Osteocyte (in vitro differentiated cells): ENCODE results near the gene SUN3. TPM values are rescaled to one million over a fixed set of nuclear protein-coding genes. Genes with fewer than 3 reads are reported as not detected.
A peak's percentile ranks its signal among the peaks of the same experiment; 100 is the strongest.

Experiments
- DNase-seq: peaks from one replicate; pipeline ENCODE4 v3.0.0; 2021; ENCODE audit warnings: mixed read lengths; ENCODE audit not compliant: unreplicated experiment; ENCODE audit errors: extremely low spot score
- H3K27ac Mint-ChIP-seq: one replicate; pipeline ENCODE4 v1.8.0; 2021; ENCODE audit warnings: mild to moderate bottlenecking, mixed read lengths; ENCODE audit not compliant: unreplicated experiment
- H3K27me3 Mint-ChIP-seq: one replicate; pipeline ENCODE4 v1.8.0; 2021; ENCODE audit warnings: mixed read lengths; ENCODE audit not compliant: unreplicated experiment
- H3K36me3 Mint-ChIP-seq: one replicate; pipeline ENCODE4 v1.8.0; 2021; ENCODE audit warnings: mixed read lengths; ENCODE audit not compliant: unreplicated experiment
- H3K4me1 Mint-ChIP-seq: one replicate; pipeline ENCODE4 v1.8.0; 2021; ENCODE audit warnings: mixed read lengths; ENCODE audit not compliant: unreplicated experiment
- H3K4me3 Mint-ChIP-seq: one replicate; pipeline ENCODE4 v1.8.0; 2021; ENCODE audit warnings: mild to moderate bottlenecking, moderate library complexity, mixed read lengths; ENCODE audit not compliant: unreplicated experiment
- H3K9me3 Mint-ChIP-seq: one replicate; pipeline ENCODE4 v1.8.0; 2021; ENCODE audit warnings: mixed read lengths; ENCODE audit not compliant: unreplicated experiment
- total RNA-seq: library from RNA; stranded (reverse); gene quantifications from 2 replicates; pipeline ENCODE4 v1.2.1, GENCODE V29; 2021
- TF ChIP-seq, protein P1 (sequence below): fragments of 200-600 bp; sonication (generic); IDR thresholded peaks from 2 replicates; pipeline ENCODE4 v1.5.0; 2021; ENCODE audit warnings: antibody characterized with exemption, mild to moderate bottlenecking, moderate library complexity

Gene SUN3
- total RNA-seq, 1 donor from 2014 or later, result not detected

DNA sequence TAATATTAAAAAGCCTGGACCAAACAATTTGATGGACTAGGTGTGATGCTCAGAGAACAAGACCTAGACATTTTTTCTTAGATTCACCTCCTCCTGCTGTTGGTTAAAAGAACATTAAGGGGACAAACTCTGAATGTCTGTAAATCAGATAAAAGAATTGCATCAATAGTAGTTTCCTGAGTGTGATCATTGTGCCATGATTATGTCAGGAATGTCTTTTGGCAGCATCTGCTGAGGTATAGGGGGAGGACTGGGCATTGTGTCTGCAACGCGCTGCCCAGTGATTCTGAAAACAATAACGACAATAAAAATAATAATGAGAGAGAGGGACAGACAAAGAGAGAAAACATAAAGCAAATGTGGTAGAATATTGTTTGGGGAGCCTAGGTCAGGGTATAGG, 13.3 kb upstream of the SUN3 start:
- H3K4me3 Mint-ChIP-seq, result no peak overlapping the region
- no peaks in the 10 kb centered on the region for H3K9me3 Mint-ChIP-seq
- no peaks in the 10 kb centered on the region for H3K36me3 Mint-ChIP-seq
- no peak for DNase-seq
- H3K27ac Mint-ChIP-seq, result no peak overlapping the region
- H3K4me1 Mint-ChIP-seq, result peaks cover 17% of the 10 kb centered on the region
- peaks cover 4% of the 10 kb centered on the region for H3K27me3 Mint-ChIP-seq
- TF ChIP-seq, protein P1, sequence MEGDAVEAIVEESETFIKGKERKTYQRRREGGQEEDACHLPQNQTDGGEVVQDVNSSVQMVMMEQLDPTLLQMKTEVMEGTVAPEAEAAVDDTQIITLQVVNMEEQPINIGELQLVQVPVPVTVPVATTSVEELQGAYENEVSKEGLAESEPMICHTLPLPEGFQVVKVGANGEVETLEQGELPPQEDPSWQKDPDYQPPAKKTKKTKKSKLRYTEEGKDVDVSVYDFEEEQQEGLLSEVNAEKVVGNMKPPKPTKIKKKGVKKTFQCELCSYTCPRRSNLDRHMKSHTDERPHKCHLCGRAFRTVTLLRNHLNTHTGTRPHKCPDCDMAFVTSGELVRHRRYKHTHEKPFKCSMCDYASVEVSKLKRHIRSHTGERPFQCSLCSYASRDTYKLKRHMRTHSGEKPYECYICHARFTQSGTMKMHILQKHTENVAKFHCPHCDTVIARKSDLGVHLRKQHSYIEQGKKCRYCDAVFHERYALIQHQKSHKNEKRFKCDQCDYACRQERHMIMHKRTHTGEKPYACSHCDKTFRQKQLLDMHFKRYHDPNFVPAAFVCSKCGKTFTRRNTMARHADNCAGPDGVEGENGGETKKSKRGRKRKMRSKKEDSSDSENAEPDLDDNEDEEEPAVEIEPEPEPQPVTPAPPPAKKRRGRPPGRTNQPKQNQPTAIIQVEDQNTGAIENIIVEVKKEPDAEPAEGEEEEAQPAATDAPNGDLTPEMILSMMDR, result no peak

DNA sequence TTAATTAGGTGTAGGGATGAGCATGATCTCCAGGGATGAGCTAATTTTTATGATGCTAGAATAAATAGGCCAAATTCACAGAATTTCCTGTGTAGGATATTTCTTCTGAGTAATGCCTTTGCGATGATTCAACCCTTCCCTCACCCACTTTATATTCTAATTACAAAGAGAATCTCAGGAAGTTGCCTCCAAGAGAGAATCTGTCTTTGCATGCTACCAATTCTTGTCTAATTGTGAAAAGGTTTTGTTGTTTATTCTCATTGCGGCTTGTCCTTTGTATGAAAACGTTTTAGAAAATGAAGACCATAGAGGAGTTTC, 12.7 kb upstream of the SUN3 start:
- Mint-ChIP-seq H3K4me3 (no peak overlapping the region), H3K36me3 (no peaks in the 10 kb centered on the region), H3K4me1 (peaks cover 17% of the 10 kb centered on the region), H3K9me3 (no peaks in the 10 kb centered on the region), H3K27me3 (peaks cover 9% of the 10 kb centered on the region), H3K27ac (no peak overlapping the region)
- DNase-seq, result no peak
- TF ChIP-seq, protein P1, result no peak

DNA sequence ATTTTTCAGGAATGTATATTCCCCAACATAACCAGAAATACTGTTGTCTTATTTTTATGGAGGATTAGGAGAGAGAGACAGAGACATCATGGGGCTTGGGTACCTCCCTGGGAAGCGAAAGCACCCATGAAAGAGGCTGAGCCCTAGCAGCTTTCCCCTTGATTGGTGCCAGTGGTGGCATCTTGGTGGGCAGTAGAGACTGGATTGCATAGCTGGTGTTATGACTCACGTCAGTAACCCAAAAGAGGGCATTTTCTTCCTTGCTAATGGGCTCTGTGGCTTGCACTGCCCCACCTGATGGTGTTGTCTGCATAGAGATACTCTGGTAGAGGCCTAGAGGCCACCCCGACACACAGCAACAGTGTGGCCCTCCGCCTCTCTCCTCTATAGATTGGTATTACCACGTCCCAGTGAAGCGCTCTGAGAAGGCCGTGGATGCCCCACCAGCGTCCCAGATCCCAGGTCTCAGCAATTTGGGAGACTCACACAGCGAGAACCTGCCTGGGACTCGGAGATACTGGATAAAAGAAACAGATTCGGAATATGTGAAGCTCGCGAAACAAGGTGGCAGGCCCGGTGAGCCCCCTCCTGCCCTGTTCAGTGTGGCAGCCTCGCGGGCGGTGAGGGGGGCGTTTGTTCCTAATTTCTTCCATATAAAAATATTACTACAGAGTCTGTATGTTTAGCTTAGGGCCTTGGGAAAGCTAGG, 12.2 kb upstream of the SUN3 start:
- peaks cover 13% of the 10 kb centered on the region for H3K27me3 Mint-ChIP-seq
- no peak for DNase-seq
- TF ChIP-seq, protein P1, result no peak
- H3K4me1 Mint-ChIP-seq, result peaks cover 20% of the 10 kb centered on the region
- H3K9me3 Mint-ChIP-seq, result no peaks in the 10 kb centered on the region
- no peaks in the 10 kb centered on the region for H3K36me3 Mint-ChIP-seq
- no peak overlapping the region for H3K4me3 Mint-ChIP-seq
- H3K27ac Mint-ChIP-seq, result peak overlapping the region; percentile 51

DNA sequence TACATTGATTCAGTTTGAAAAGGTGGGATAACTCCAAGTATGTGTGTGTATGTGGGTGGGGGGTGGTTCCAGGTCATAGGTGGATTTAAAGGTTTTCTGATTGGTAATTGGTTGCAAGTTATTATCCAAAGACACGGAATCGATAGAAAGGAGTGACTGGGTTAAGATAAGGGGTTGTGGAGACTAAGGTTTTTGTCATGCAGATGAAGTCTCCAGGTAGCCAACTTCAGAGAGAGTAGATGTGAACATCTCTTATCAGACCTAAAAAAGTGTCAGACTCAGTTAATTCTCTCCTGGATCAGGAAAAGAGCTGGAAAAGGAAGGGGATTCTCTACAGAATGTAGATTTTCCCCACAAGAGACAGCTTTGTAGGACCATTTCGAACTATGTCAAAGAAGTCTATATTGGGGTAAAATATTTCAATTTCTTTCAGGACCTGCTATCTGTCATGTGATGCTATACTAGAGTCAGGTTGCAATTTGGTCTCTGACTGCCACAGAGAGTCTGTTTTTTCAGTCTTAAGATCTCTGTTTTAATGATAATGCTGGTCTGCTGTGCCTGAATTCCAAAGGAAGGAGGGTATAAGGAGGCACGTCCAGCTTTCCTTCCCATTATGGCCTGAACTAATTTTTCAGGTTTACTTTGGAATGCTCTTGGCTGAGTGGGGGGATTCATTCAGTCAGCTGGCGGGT, 10.1 kb upstream of the SUN3 start:
- TF ChIP-seq, protein P1, result no peak
- H3K27me3 Mint-ChIP-seq, result peaks cover 20% of the 10 kb centered on the region
- no peak overlapping the region for H3K27ac Mint-ChIP-seq
- H3K4me3 Mint-ChIP-seq, result no peak overlapping the region
- H3K9me3 Mint-ChIP-seq, result no peaks in the 10 kb centered on the region
- H3K36me3 Mint-ChIP-seq, result no peaks in the 10 kb centered on the region
- H3K4me1 Mint-ChIP-seq, result peaks cover 27% of the 10 kb centered on the region
- no peak for DNase-seq

DNA sequence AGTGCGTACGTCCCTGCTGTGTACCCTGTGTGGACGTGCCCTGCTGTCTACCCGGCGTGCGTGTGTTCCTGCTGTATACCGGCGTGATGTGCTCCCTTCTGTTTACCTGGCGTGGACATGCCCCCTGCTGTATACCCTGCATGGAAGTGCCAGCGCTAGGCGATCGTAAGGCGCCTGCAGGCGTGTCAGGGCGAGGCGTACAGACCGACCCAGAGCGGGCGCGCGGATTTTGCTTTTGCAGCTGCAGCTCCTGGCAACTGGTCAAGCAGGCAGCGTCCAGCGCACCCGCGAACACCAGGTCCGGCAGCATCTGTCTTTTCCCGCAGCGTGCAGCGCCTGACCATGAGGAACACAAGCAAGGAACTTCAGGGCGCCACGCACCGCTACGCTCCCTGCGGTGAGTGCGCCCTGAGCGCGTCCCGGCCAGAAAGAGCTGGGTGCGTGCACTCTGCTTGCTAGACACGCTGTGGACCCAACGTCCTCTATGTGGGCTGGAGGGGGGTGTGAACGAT, 7.1 kb upstream of the SUN3 start:
- Mint-ChIP-seq H3K4me1 (peaks cover 15% of the 10 kb centered on the region), H3K36me3 (no peaks in the 10 kb centered on the region), H3K27ac (peak overlapping the region; percentile 82), H3K27me3 (peaks cover 38% of the 10 kb centered on the region), H3K4me3 (peak overlapping the region; percentile 79), H3K9me3 (no peaks in the 10 kb centered on the region)
- TF ChIP-seq, protein P1, result no peak
- peak; percentile 88 for DNase-seq
